HTERT RPE-1 (cell line): ENCODE measurements around the gene ENTPD8.
"Not testable (repeated sequence)": the region's sequence is repeated elsewhere in the genome, so short reads cannot be mapped to it uniquely, and the experiment has no call there.

Experiments used
- in situ Hi-C: fragments of 300-500 bp; cut with MboI; formaldehyde crosslinking; loops from 4 replicates; pipeline ENCODE4 v1.14.3; 2020; ENCODE audit warnings: low sequenced_read_pairs

The ENTPD8 gene

GRCh38 chr9:137416006-137416562, 25.1 kb downstream of the ENTPD8 start:
- in situ Hi-C loops = no loop called here

- in situ Hi-C loops = no loop called here
Measured at GRCh38 chr9:137415451-137415850, 25.7 kb downstream of the ENTPD8 start.

- in situ Hi-C loops = no loop called here
Measured at GRCh38 chr9:137412431-137412830, 28.7 kb downstream of the ENTPD8 start.

GRCh38 chr9:137411645-137412380, 29.3 kb downstream of the ENTPD8 start:
- in situ Hi-C loops = no loop called here

- in situ Hi-C loops = no loop called here
Measured at GRCh38 chr9:137411260-137411644, 29.9 kb downstream of the ENTPD8 start.

- in situ Hi-C loops = no loop called here
Measured at GRCh38 chr9:137410891-137411249, 30.3 kb downstream of the ENTPD8 start.

GRCh38 chr9:137410236-137410890, 30.8 kb downstream of the ENTPD8 start:
- in situ Hi-C loops = not testable (repeated sequence)

GRCh38 chr9:137409515-137409914, 31.6 kb downstream of the ENTPD8 start:
- in situ Hi-C loops = no loop called here

- in situ Hi-C loops = no loop called here
Measured at GRCh38 chr9:137408651-137409405, 32.3 kb downstream of the ENTPD8 start.

- in situ Hi-C loops = no loop called here
Measured at GRCh38 chr9:137407590-137408300, 33.4 kb downstream of the ENTPD8 start.

- in situ Hi-C loops = no loop called here
Measured at GRCh38 chr9:137406876-137407589, 34.1 kb downstream of the ENTPD8 start.

GRCh38 chr9:137406085-137406760, 34.9 kb downstream of the ENTPD8 start:
- in situ Hi-C loops = no loop called here

- in situ Hi-C loops = no loop called here
Measured at GRCh38 chr9:137405677-137406081, 35.5 kb downstream of the ENTPD8 start.

- in situ Hi-C loops = no loop called here
Measured at GRCh38 chr9:137404961-137405567, 36.1 kb downstream of the ENTPD8 start.

GRCh38 chr9:137403269-137403668, 37.9 kb downstream of the ENTPD8 start:
- in situ Hi-C loops = no loop called here

GRCh38 chr9:137402746-137403145, 38.4 kb downstream of the ENTPD8 start:
- in situ Hi-C loops = no loop called here

- in situ Hi-C loops = no loop called here
Measured at GRCh38 chr9:137398561-137399468, 42.3 kb downstream of the ENTPD8 start.

- in situ Hi-C loops = no loop called here
Measured at GRCh38 chr9:137397675-137398423, 43.3 kb downstream of the ENTPD8 start.
